ENCODE measurements around the gene PSMD11. TPM values are rescaled to one million over a fixed set of nuclear protein-coding genes. Genes with fewer than 3 reads are reported as not detected.

PSMD11 gene
- total RNA-seq, 2 experiments from 2014 or later, result 168 to 172 TPM

DNA sequence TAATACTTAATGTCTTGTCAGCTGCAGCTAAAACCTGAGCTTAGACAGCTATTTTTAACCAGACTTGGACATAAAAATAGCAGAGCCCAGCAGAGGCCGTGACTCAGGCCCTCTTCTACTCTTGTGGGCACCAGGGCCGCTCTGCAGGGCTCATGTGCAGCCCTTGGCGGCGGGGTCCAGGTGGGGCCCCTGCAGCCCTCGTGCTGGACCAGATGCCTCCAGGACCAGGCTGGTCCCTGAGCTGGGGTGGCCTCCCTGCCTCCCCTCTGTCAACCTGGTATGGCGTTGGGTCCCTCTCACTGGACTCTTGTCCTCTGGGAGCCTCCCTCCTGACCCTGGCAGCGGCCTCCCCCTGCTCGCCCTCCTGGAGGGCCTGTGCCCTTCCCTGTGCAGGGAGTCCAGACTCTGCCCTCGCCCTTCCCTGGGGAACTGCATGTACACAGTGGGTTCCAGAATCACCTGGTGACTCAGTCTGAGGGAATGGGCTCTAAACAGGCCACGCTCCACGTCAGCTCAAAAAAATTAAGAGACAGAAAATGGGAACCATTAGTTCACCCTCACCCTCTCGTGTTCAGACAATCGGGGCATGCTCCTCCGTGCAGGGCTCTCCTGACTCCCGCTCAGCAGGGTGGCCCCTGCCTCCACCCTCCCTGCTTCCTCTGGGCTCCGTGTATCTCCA, 52.2 kb downstream of the PSMD11 start:
- ChIA-PET POLR2A (no interaction called here), CTCF (no interaction called here)

DNA sequence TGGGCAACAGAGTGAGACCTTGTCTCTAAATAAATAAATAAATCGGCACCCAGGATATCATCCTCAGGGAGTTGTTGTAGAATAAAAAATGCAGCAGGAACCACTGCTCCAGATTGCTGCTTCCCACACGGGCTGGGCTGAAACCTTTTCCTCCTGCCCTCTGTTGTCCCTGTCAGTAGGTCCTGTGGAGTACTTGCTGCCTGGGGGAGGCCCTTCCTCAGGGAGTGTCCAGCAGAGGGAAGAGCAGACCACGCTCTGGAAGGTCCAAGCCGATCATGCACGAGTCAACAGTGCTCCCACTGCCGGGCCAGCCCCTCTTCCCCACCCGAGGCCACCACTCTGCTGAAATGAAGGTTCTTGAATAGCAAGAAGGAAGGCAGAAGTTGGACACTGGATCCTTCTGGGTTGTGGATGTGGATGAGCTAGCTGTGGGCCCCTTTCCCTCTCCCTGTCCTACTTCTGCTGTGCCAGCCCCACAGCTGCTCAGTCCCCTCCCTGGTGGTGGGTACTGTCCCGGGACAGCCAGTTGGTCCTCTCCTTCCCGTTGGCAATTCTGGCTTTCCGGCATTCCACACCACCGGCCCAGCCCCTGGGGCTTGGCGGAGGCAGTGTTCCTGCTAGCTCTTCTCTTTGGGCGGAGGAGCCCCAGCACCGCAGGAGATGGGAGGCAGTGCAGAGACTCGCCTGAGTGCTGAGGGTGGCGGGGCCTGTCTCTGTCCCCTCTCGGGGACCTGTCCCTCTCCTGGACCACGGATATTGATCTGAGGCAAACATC, 53.3 kb downstream of the PSMD11 start:
- CTCF ChIA-PET, result interaction anchor here (0.6 kb wide), 1 partner anchor 64 kb away, joined by 3 read pairs; no protein-coding TSS in a partner anchor
- POLR2A ChIA-PET, result no interaction called here

DNA sequence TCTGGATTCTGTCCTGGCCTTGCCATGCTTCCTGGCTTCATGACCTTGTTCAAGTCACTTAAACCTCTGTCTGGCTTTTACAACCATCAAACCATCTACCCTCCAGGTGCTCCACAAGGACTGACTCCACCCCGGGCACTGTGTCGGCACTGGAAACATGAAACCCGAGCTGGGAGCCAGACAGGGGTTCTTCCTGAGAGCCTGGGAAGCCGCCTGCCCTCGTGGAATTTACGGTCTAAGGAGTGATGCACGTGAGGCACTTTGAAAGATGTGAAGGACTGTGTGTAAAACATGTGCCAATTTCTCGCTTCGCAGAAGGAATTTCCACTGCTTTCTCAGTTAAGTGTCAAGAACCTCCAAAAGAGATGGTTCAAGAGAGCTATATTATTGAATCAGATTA, 54.1 kb downstream of the PSMD11 start:
- ChIA-PET CTCF (interaction anchor here (0.6 kb wide), 1 partner anchor 63 kb away, joined by 3 read pairs; no protein-coding TSS in a partner anchor), POLR2A (no interaction called here)

DNA sequence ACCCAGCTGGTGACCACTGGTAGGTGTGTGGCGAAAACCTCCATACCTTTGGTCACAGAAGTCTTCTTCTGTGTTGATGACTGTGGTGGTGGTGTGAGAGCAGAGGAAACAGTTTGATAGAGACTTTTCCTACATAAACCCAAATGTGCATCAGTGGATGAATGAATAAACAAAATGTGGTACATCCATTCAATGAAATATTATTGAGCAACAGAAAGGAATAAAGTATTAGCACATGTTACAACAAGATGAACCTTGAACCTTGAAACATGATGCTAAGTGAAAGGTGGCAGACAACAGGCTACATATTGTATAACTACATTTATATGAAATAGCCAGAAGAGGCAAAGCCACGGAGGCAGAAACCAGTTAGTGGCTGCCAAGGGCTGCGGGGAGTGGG, 57.7 kb downstream of the PSMD11 start:
- CTCF ChIA-PET, result interaction anchor here (2.0 to 2.2 kb wide), 2 partner anchors 15 to 40 kb away, joined by 6 read pairs; partner anchors contain the start of gene CDK5R1

DNA sequence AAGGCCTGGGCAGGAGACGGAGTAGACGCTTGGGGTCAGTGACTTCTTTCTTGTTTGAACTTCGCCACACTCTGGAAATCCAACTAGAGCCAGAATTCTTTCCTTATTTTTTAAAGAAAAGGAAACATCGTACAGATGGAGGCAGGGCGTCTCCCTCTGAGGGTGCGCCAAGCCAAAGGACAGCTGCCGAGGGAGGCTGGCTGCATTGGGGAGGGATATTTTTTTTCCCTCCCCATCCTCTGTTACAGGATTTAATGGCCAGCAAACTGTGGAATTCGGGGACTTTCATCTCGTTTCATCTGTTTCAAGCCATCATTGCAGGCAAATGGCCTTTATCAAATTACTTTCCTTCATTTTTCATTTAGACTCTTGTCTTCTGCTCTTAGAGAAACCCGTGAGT, 58.4 kb downstream of the PSMD11 start:
- CTCF ChIA-PET, result interaction anchor here (1.1 to 2.2 kb wide), 3 partner anchors 15 to 41 kb away, joined by 3 to 6 read pairs (median 3); no protein-coding TSS in a partner anchor
- POLR2A ChIA-PET, result interaction anchor here (1.5 kb wide), 1 partner anchor 21 kb away, joined by 5 read pairs; no protein-coding TSS in a partner anchor

More for the DNA sequence above, 57.7 kb downstream of the PSMD11 start:
- POLR2A ChIA-PET, result no interaction called here

DNA sequence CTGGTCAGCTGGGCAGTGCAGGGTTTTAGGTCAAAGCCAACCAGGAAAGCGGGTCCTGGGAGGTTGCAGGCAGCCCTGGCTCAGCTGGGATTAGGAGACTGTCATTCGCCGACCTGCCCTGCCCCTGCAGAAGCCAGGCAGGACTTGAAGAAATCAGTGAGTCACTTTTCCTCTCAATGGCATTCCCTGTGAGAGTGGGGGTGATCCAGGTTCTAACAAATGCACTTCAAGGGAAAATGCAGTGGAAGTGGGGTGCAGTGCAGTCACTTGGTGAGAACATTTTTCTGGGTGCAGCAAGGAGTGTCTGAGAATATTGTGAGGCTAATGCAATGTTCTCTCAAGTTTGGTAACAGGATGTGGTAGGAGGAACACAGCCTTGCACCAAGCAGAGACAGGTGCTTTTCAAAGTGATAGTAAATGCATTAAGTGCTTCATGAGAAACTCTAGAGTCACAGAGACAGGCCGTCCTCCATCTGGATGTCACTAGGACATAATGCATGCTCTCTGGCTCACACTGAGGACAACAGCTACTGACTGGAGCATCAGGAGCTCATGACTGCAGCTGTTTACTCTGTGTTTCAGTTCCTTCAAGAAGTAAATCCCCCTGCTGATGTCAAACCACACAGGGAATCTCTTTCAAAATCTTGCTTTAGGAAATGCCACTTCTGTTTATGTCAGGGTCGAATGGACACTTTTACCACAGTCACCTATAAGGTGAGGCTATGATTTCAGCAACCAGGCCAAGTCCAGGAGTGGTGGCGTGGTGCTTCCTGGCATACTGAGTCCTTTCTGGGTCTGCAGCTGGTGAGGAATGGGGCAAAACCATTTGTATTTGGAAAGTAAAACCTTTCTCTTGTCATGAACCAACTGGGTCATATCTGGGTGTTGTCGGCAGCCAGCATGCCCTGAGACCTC, 59.2 kb downstream of the PSMD11 start:
- ChIA-PET POLR2A (interaction anchor here (1.5 kb wide), 1 partner anchor 20 kb away, joined by 5 read pairs; no protein-coding TSS in a partner anchor), CTCF (interaction anchor here (1.1 to 1.2 kb wide), 2 partner anchors 15 to 20 kb away, joined by 3 read pairs; no protein-coding TSS in a partner anchor)

DNA sequence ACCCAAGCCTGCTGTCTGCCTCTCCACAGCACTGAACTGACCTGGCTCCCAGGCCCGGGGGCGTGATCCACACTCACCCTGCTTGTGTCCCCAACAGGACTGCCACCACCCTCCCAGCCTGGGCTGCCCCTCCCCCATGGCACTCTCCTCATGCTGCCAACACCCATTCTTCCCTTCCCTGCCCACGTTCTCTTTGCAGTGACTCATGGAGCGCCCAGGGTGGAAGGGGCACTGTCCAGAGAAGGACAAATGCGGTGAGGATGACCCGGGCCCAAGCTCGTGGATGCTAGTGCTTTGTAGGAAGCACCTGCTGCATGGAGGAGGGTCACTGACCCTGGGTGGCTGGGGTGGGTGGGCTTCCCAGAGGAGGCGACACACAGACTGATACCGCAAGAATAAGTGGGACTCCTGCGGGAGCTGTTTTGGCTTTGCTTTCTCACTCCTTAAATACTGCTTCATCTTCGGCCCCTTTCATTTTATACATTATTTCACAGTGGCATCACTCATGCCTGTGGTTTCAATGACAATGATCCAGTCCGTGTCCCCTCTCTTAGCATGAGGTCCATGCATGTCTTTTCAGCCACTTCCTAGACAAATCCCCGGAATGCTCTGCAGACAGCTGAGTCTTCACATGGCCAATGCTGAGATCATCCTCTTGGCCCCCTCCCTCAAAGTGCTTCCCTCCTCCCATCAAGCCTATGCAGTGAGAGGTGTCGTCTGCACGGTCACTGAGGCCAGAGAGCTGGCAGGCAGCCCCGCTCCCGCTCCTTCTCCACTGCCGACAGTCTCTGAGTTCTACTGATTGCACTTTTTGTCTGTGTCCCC, 60.1 kb downstream of the PSMD11 start:
- CTCF ChIA-PET, result no interaction called here

DNA sequence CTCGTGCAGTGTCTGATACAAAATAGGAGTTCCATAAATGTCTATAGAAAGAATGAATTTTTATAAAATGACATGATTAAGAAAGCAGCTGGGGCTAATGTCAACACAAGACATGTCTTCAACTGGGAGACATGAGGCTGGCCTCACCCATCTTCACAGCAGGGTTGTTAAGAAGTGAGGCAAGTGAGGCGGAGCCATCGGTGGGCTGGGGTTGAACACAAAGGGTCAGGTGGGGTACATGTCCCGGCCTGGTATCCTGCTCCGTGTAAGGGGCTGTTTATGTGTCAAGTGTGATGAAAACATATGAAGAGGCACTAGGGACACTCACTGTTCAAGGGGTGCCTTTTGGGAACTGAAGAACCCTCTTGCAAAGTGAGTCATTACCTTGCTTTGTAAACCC, 64.6 kb downstream of the PSMD11 start:
- ChIA-PET CTCF (no interaction called here), POLR2A (no interaction called here)

More for the DNA sequence above, 60.1 kb downstream of the PSMD11 start:
- POLR2A ChIA-PET, result interaction anchor here (1.5 kb wide), 1 partner anchor 20 kb away, joined by 5 read pairs; no protein-coding TSS in a partner anchor

DNA sequence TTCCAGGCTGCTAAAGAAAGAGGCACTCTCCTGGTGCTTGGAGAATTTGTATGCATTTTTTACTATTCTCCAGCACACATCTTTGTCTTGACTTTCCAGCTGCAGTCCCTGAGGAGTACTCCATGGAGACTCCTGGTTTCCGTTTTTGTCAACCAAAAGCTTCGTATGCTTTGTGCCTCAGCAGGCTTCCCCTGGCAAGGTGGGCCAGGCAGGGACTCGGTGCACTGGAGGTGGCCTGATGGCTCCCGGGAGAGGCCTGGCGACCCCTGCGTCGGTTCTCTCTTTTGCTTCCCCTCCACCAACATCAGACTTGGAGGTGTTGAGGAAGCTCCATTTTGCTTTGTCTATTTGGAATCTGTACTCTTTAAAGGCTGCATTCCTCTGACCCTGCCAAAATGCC, 66.2 kb downstream of the PSMD11 start:
- POLR2A ChIA-PET, result interaction anchor here (0.5 kb wide), 1 partner anchor 29 kb away, joined by 3 read pairs; no protein-coding TSS in a partner anchor
- CTCF ChIA-PET, result interaction anchor here (1.0 kb wide), 1 partner anchor 27 kb away, joined by 3 read pairs; no protein-coding TSS in a partner anchor

DNA sequence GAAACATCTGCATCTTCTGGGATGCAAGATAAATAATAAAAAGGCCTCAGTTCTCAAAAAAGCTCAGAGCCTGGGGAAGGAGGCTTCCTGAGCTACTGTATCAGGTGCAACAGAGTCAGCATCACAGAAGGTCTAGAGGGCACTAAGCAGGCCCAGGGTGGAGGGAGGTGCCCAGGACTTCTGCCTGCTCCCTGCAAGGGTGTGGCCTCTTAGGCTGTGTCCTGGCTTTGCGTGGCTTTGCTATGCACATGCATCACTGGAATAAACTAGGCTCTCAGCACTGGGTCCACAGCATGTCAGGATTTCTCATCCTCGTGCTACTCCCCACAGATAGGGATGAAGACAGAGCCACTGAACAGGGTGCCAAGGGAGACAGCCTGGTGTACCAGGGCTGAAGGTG, 68.0 kb downstream of the PSMD11 start:
- POLR2A ChIA-PET, result no interaction called here

DNA sequence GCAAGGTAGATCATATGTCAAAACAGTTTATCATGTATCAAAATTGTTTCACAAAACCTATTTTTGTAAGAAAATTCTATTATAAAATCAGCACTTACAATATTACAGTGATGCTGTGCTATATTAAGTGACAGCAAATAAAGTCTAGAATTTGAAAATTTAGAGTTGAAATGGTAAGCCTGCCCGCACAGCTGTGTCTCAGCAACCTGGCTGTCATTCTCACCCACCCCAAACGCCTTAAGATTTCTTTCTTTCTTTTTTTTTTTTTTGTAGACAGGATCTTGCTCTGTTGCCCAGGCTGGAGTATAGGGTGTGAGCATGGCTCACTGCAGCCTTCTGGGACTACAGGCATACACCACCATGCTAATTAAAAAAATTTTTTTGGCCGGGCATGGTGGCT, 69.3 kb downstream of the PSMD11 start:
- CTCF ChIA-PET, result interaction anchor here (0.6 kb wide), 1 partner anchor 77 kb away, joined by 3 read pairs; no protein-coding TSS in a partner anchor
- POLR2A ChIA-PET, result no interaction called here

More for the DNA sequence above, 68.0 kb downstream of the PSMD11 start:
- CTCF ChIA-PET, result no interaction called here

DNA sequence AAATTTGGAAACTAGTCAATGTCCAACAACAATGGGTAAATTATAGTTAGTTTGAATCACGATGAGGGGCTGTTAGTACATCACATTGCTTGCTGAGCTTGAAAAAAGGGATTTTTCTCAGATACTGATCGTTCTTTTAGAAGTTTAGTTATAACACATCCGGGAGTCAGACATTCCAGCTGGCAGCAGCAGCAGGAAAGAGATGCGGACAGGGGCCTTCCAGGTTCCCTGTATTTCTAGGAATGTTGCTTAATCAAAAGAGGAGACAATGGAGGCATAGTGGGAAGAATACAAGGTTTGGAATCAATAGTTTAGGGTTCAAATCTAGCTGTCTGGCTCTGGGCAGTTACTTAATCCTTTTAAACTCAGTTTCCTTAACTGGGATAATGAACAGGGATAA, 70.3 kb downstream of the PSMD11 start:
- POLR2A ChIA-PET, result no interaction called here
- CTCF ChIA-PET, result no interaction called here

DNA sequence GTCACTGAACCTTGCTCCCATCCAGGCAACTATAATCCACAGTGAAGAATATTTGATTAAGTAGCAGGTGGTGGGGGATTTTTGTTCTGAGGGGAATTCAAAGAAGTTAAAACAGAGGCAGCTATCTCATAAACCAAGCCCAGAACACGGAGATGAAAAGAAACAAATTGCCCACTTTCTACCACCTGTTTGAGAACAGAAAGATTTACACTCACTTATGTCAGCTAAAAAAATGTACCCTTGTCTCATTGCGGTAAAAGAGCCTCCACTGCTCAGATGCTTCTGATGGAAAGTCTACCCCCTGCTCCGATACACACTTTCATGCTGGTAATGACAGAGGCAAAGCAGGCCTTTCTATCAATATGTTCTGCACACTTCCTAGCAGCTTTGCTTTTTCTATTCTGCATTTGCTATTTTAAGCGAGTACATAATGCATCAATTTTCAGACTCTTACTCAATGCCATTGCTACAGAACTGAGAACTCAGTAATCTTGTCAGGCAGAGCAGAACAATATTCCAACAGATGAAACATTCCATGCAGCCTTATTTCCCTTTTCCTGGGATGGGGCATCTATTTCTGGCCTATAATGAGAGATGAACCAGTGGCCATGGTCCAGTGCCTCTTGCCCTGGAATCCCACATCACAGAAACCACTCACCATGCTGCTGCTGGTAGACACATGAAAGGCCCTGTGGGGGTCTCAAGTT, 71.5 kb downstream of the PSMD11 start:
- POLR2A ChIA-PET, result no interaction called here
- CTCF ChIA-PET, result no interaction called here

DNA sequence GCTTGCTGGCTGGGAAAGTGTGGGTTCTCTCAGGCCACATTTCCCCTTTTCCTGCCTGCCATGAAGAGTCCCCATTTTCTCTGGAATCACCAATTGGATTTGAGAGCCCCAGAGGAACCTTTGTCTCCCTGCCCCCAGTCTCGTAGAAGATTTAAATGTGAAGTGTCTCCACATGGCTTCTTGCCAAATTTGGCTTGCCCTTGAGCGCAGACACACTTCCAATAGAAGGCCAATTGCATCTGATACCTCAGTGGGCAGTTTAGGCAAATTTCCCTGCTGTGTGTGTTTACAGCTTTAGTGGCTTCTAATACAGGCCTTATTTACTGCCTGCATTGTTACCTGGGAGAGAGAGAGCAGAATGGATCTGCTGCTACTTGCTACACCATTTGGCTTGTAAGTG, 72.1 kb downstream of the PSMD11 start:
- CTCF ChIA-PET, result interaction anchor here (1.3 kb wide), 1 partner anchor 72 kb away, joined by 3 read pairs; the partner anchor contains the start of gene PSMD11

DNA sequence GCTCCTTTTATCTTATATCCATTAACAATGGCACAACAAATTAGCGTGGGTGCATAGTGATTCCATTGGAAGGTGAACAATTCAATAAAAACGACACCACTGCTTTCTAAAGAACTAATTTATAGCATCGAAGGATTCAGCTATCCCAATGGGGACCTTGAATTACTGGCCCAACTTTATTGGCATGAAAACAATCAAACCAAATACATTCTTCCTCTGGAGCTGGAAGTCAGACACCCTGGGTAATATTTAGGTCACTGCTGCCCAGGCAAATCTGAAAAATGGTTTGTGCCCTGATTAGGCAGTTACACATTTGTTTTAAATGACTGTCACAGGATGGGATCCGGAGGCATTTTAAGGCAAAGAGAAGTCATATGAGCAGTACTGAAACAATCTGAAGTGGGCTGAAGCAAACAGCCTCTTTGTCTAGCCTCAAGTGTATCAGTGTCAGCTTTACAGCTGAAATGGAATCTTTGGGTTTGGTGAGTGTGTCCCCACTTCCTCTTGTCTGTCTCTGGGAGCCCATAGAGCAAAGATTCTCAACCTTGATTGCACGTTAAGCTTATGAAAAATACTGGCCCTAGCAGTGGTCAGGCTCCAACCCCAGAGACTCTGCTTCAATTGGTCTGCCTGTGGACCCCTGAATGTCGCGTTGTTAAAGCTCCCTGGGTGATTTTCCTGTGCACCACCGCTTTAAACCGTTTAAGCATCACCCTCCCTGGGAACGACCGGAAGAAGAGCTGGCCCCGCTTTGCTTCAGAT, 72.8 kb downstream of the PSMD11 start:
- POLR2A ChIA-PET, result interaction anchor here (0.6 kb wide), 1 partner anchor 170 kb away, joined by 3 read pairs; no protein-coding TSS in a partner anchor
- CTCF ChIA-PET, result interaction anchor here (0.6 to 1.3 kb wide), 3 partner anchors 9 to 73 kb away, joined by 3 to 4 read pairs (median 3); partner anchors contain the start of gene PSMD11

More for the DNA sequence above, 72.1 kb downstream of the PSMD11 start:
- POLR2A ChIA-PET, result no interaction called here

DNA sequence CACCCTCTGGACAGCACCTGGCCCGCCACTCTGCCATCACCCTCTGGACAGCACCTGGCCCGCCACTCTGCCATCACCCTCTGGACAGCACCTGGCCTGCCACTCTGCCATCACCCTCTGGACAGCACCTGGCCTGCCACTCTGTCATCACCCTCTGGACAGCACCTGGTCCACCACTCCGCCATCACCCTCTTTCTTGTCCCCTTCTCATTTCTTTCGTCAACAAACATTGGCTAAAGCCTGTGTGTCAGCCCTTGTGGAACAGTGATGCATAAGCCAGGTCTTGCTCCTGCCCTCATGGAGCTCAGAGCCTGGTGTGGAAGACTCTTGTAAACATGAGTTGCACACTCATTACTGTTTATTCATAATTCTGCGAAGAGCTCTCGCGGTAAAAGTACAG, 73.7 kb downstream of the PSMD11 start:
- POLR2A ChIA-PET, result interaction anchor here (0.5 kb wide), 1 partner anchor 9 kb away, joined by 7 read pairs; no protein-coding TSS in a partner anchor
- CTCF ChIA-PET, result interaction anchor here (1.0 to 1.2 kb wide), 2 partner anchors 55 to 96 kb away, joined by 3 to 4 read pairs; no protein-coding TSS in a partner anchor

Data from activated CD8-positive, alpha-beta memory T cell treated with anti-CD3 and anti-CD28 coated beads for 36 hours (primary cell).